GM19463 (cell line): ENCODE results near the gene COG7.
"Not testable (repeated sequence)": the region's sequence is repeated elsewhere in the genome, so short reads cannot be mapped to it uniquely, and the experiment has no call there.

Experiments
- ATAC-seq: cut with Tn5 transposase; IDR thresholded peaks from one replicate; pipeline ENCODE4 v1.9.1; 2021; ENCODE audit warnings: mild to moderate bottlenecking, moderate library complexity; ENCODE audit not compliant: unreplicated experiment

COG7 gene

DNA sequence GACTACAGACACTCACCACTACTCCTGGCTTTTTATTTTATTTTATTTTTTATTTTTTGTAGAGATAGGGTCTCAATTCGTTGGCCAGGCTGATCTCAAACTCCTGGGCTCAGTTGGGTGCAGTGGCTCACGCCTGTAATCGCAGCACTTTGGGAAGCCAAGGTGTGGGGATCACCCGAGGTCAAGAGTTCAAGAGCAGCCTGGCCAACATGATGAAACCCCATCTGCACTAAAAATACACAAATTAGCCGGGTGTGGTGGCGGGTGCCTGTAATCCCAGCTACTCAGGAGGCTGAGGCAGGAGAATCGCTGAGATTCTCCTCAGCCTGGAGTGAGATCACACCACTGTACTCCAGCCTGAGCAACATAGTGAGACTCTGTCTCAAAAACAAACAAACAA, 86.6 kb downstream of the COG7 start:
- ATAC-seq, result not testable (repeated sequence)

DNA sequence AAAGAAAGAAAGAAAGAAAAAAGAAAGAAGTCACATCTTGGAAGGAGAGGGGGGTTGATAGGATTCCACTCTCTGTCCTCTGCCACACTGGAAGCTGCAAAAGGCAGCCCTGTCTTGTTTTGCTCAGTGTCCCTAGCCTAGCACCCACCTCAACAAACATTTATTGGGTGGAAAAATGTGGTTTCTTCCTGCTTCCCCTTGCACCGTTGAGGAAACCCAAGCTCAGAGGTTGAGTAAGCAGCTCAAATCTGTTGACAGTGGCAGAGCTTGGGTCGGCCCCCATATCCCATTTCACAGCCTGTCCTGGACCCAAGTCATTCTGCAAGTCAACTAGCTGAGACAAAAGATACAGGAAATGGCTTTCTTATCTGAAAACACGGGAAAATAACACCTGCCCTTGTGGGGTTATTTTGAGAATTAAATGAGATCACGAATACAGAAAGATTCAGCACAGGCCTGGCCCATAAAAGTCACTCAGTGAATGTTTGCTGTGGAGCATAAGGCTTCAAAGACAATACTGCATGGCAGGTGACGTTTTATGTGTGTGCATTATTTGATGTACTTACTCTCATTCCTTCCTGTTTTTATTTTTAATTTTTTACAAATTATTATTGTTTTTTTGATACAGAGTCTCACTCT, 87.3 kb downstream of the COG7 start:
- ATAC-seq, result no peak

DNA sequence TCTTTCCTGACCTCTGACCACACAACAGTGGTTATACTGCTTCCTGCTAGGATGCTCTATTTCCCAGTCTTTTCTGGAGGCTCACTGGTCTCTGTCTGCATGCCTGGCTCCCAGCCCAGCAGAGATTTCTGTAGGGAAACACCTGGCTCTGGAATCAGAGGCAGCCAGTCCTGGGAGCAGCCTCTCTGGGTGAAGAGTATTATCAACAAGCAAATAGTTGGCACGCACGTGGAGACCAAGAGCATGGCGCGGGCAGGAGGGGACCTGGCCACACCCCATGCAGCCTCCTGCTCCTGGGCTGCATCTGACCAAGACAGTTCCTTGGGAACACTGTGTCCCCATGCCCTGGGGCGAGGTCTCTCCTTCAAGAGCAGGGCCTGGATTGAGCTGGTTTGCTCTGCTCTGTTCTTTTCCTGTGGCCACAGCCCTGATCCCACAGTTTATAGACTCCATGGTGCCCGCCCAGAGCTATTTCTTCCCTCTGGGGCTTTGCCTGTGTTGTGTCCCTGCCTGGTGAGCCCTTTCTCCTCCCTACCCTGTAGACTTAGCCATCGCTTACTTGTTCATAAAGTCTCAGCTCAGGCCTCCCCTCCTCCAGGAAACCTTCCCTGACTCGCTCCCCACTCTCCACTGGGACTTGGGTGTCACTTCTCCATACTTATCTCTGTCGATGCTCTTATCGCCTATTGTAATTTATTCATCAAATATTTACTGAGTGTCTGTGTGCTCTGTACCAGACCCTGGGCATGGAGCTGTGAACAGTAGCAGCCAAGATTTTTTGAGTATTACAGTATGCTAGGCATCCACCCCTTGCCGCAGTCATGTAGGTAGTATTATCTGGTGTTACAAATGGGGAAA, 90.3 kb downstream of the COG7 start:
- ATAC-seq, result no peak

DNA sequence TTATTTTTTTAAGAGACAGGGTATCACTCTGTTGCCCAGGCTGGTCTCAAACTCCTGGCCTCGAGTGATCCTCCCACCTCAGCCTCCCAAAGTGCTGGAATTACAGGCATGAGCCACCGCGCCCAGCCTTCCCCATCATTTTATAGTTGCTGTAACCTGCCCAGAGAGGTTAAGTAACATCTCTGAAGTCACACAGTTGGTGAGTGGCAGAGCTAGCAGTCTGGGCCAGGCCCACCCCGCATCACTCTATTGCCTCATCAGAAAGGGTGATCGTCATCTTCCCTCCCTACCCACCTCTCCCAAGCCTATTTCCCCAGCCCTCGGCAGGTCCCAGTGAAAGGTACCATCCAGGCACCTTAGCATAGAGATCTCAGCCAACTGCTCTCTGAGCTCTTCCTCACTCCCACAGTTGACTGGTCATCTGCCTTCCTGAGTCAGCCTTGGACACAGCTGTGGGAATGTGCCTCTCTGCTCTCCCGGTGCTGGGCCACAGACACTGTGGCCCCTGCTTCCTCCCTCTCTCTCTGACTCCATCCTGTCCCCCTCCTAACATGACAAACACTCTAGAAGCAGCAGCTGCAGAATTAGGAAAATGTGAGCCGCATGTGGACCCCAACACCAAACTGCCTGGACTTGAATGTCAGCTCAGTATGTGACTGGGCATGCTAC, 93.8 kb downstream of the COG7 start:
- no peak for ATAC-seq

DNA sequence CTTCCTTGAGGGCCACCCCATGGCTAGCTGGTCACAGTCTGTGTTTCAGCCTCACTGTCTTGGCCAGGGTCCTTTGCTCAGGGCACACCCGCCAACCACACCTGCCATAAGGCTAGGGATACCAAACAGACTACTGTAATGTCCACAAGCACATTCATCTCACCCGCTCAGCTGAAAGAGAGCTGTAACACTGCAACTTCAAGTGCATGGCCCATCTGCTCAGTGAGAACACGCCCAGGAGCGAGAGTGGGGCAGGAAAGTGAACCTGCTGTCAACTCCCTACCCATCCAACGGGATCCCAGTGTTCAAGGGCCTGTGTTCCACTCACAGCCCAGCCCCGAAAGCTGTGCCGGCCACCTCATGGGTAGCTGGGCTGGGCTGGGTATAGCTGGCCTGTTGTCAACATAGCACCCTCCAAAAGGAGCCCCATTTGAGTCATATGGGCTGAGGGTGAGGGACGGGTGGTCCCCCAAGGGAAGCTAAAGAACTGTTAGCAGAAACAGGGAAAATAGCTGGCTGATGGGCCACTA, 95.2 kb downstream of the COG7 start:
- no peak for ATAC-seq

DNA sequence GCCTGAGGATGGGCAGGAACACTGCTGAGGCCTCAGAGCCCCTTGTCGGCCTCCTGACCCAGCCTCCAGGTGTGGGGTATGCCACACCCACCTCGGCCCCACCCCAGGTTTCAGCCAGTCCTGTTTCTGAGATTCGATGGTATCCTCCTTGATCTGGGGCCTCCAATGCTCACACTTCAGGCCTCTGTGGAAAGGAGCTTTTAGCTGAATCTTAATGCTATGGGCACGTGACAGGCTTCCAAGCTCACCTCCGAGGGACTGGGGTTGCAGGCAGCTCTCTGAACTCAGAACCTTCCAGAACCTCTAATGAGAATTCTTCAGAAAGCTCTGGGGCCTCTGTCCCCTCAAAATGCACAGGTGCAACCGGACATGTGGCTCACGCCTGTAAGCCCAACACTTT, 96.0 kb downstream of the COG7 start:
- no peak for ATAC-seq

DNA sequence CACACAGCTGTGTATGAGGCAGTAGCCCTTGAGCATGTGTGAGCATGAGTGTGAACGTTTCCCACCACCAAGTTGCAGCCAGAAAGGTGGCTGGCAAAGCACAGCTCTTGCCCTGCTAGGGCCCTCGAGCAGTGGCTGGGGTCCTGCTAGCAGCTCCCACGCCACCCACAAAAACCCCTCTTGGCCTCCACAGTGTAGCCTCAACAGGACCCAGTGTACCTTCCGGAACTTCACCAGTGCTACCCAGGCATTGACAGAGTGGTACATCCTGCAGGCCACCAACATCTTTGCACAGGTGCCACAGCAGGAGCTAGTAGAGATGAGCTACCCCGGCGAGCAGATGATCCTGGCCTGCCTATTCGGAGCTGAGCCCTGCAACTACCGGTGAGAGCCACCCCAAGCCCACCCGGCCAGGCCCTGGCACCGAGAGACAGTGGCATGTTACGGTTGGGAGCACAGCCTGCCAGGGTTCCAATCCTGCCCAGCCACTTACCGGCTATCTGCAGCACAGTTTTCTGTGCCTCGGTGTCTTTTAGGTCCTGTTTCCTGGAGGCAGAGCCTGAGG, 97.8 kb downstream of the COG7 start:
- no peak for ATAC-seq

DNA sequence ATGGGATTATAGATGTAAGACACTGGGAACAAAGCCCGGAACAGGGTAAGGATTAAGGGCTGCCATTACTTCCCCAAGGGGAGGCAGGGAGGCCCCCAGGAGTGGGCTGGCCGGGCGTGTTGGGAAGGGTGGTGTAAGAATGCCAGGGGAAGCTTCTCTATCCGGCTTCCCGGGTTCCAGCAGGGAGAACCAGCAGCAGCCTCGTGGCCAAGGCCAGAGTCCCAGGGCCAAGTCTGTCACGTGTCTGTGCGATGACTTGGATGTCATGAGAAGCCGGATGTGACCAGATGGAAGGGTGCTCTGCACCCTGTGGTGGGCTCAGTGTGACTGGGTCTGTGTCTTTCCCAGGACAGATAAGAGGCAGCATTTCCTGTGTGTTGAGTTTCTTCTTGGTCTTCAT, 98.7 kb downstream of the COG7 start:
- no peak for ATAC-seq

DNA sequence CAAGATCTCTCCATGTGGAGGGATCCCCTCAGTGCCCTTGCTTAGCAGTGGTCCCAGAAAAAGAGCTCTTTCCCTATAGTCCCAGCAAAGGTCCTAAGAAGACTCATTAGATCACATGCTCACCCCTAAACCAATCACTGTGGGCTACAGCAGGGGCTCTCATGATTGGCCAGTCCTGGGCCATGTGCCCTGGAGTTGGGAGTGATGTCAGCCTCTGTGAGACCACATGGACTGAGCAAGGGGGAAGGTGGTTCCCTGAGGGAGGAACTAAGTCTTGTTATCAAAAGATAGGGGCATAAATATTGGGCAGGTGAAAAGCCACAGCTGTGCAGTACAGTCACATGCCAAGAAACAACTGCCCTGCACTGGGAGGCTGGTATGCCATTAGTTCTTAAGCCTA, 99.5 kb downstream of the COG7 start:
- ATAC-seq, result no peak

DNA sequence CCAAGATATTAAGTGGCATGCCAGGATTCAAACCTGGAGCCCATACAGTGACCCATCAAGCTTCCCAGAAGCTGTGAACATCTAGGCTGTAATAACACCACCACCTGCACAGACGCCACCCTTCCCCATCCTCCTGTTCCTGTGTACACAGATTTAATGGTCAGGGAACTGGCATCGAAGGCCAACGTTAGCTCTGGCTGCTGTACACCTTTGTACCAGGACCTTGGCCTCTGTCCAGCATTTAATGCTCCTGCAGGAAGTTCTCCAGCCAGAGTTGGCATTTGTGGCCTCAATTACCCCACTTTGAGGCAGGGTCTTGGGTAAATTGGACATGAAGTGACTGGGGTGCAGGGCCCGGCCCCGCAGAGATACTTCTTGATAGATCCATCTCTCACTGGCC, 101.6 kb downstream of the COG7 start:
- no peak for ATAC-seq

DNA sequence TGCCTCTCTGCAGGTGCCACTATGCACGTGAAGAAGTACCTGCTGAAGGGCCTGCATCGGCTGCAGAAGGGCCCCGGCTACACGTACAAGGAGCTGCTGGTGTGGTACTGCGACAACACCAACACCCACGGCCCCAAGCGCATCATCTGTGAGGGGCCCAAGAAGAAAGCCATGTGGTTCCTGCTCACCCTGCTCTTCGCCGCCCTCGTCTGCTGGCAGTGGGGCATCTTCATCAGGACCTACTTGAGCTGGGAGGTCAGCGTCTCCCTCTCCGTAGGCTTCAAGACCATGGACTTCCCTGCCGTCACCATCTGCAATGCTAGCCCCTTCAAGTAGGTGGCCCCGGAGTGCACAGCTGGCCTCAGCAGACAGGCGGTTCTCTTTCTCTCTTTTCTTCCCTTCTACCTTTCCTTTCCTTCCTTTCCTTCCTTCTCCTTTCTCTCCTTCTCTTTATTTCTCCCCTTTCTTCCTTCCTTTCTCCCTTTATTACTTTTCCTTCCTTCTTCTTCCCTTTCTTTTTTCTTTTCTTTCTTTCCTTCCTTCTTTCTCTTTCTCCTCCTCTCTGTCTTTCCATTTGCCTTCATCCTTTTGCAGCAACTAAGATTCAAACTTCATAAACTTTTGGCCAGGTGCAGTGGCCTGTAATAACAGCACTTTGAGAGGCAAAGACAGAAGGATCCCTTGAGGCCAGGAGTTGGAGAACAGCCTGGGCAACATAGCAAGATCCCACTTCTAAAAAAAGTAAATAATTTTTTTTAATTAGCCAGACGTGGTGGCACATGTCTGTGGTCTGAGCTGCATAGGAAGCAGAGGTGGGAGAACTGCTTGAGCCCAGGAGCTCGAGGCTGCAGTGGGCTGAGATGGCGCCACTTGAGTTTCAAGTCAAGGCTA, 104.2 kb downstream of the COG7 start:
- no peak for ATAC-seq

DNA sequence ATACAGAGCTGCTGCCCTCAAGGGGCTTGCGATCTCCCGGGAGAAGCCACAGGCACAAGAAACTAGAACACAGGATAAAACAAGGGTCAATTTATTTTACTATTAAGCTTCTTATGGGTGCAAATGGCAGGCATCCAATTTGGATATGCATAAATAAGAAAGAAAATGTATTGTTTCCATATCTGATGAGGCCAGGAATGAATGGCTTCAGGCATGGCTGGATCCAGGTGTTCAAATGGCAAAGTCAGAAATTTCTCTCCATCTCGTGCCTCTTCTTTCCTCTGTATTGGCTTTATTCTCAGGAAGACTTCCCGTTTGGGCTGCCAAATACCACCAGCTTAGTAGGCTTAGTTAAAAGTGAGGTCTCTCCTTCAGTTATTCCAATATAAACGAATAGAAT, 107.8 kb downstream of the COG7 start:
- no peak for ATAC-seq

DNA sequence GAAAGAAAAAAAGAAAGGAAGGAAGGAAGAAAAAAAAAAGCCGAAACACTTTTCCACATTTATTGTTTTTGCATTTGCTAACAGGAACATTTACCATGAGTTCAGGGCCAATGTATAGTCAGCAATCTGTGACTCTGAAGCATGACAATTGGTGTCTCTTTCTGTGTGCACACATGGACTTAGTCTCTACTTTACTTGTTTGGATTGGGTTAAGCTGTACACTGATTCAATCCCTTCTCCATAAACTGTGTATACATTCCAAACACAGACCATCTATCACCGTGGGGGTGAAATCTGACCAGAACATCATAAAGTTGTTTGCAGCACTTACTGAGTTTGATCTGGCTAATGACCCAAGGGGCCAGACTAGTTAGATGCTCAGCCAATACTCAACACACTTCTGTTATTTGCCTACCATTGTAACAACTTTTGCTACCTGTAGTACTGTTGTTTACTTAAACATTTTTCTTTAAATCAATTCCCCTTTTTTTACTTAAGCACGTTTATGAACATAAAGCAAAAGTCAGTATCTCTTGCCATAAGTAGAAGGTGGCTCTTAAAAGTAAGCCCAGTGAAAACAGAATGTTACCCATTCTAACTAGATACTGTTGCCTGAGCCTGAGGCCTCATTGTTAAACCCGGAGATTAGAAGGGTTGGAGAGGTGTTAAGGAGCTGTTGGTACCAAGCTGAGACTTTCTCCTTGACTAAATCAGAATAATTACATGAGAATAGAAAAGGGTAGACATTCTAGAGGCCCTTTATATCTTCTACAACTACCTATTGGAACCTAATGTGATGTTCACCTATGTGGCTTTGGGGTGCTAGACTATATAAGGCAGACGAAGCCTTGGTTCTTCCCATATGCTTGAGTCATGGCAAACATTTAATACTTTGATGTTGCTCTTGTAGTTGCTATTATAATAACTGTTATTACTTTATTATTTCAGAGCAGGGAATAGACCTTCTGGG, 109.1 kb downstream of the COG7 start:
- ATAC-seq, result no peak

DNA sequence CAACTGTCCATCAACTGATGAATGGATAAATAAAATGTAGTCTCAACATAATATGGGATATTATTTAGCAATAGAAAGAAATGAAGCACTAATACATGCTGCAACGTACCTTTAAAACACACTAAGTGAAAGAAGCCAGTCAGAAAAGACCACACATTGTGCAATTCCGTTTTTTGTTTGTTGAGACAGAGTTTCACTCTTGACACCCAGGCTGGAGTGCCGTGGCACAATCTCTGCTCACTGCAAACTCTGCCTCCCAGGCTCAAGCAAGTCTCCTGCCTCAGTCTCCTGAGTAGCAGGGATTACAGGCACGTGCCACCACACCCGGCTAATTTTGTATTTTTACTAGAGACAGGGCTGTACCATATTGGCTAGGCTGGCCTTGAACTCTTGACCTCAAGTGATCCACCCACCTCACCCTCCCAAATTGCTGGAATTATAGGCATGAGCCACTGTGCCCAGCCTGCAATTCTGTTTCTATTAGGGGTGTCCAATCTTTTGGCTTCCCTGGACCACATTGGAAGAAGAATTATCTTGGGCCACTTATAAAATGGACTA, 110.8 kb downstream of the COG7 start:
- ATAC-seq, result no peak

DNA sequence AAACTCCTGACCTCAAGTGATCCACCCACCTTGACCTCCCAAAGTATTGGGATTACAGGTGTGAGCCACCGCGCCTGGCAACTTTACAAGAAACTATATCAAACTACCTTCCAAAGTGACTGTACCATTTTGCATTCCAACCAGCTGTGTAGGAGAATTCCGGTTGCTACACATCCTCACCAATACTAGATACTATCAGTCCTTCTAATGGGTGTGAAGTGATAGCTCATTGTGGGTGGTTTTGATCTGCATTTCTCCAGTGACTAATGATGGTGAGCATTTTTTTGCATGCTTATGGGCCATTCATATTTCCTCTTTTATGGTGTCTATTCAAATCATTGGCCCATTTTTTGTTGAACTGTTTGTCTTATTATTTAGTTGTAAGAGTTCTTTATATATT, 113.2 kb downstream of the COG7 start:
- no peak for ATAC-seq
